Type B pancreatic cell (in vitro differentiated cells): Measurements from ENCODE around the gene ZNF385D. TPM values are rescaled to one million over a fixed set of nuclear protein-coding genes. Genes with fewer than 3 reads are reported as not detected.

ENCODE experiments used
- DNase-seq: peaks from one replicate; pipeline ENCODE4 v3.0.0; 2021; ENCODE audit warnings: mixed read lengths; ENCODE audit not compliant: unreplicated experiment; ENCODE audit errors: extremely low spot score
- H3K27ac Mint-ChIP-seq: 2 replicates; pipeline ENCODE4 v1.8.0; 2021; ENCODE audit warnings: mild to moderate bottlenecking, mixed read lengths
- H3K27me3 Mint-ChIP-seq: 2 replicates; pipeline ENCODE4 v1.8.0; 2021; ENCODE audit warnings: mixed read lengths
- H3K36me3 Mint-ChIP-seq: 2 replicates; pipeline ENCODE4 v1.8.0; 2021; ENCODE audit warnings: mixed read lengths
- H3K4me1 Mint-ChIP-seq: one replicate; pipeline ENCODE4 v1.8.0; 2021; ENCODE audit warnings: mixed read lengths; ENCODE audit not compliant: unreplicated experiment
- H3K4me3 Mint-ChIP-seq: 2 replicates; pipeline ENCODE4 v1.8.0; 2021; ENCODE audit warnings: mild to moderate bottlenecking, mixed read lengths
- H3K9me3 Mint-ChIP-seq: 2 replicates; pipeline ENCODE4 v1.8.0; 2021; ENCODE audit warnings: mixed read lengths
- CTCF ChIP-seq: fragments of 200-600 bp; sonication (generic); conservative IDR thresholded peaks from 2 replicates; pipeline ENCODE4 v1.5.0; 2021; ENCODE audit warnings: antibody characterized with exemption, mild to moderate bottlenecking
- total RNA-seq: library from RNA; stranded (reverse); gene quantifications from 2 replicates; pipeline ENCODE4 v1.2.1, GENCODE V29; 2021; ENCODE audit warnings: low replicate concordance

ZNF385D gene
- total RNA-seq, 1 donor from 2014 or later: 7.5 TPM

GRCh38 chr3:21738935-21739702 is 11.9 kb downstream of the ZNF385D start:
- Mint-ChIP-seq H3K9me3 (peaks cover 3% of the 10 kb centered on the region), H3K36me3 (no peaks in the 10 kb centered on the region), H3K4me1 (peaks cover 7% of the 10 kb centered on the region), H3K27ac (no peak overlapping the region), H3K27me3 (no peaks in the 10 kb centered on the region), H3K4me3 (no peak overlapping the region)
- no peak for DNase-seq
- no peak for TF ChIP-seq CTCF

- peaks cover 3% of the 10 kb centered on the region for H3K9me3 Mint-ChIP-seq
- H3K27me3 Mint-ChIP-seq: no peaks in the 10 kb centered on the region
- H3K4me1 Mint-ChIP-seq: peaks cover 7% of the 10 kb centered on the region
- no peaks in the 10 kb centered on the region for H3K36me3 Mint-ChIP-seq
- H3K4me3 Mint-ChIP-seq: no peak overlapping the region
- DNase-seq: no peak
- no peak overlapping the region for H3K27ac Mint-ChIP-seq
- no peak for TF ChIP-seq CTCF
Measured at GRCh38 chr3:21738283-21738682, 12.7 kb downstream of the ZNF385D start.

GRCh38 chr3:21734746-21735145 is 16.3 kb downstream of the ZNF385D start:
- TF ChIP-seq CTCF: no peak
- no peak for DNase-seq
- H3K27ac Mint-ChIP-seq: no peak overlapping the region
- no peaks in the 10 kb centered on the region for H3K27me3 Mint-ChIP-seq
- H3K36me3 Mint-ChIP-seq: no peaks in the 10 kb centered on the region
- peaks cover 2% of the 10 kb centered on the region for H3K9me3 Mint-ChIP-seq
- no peak overlapping the region for H3K4me3 Mint-ChIP-seq
- H3K4me1 Mint-ChIP-seq: peaks cover 11% of the 10 kb centered on the region

GRCh38 chr3:21729888-21730459 is 21.0 kb downstream of the ZNF385D start:
- Mint-ChIP-seq H3K27ac (no peak overlapping the region), H3K36me3 (no peaks in the 10 kb centered on the region), H3K9me3 (peaks cover 5% of the 10 kb centered on the region), H3K4me3 (no peak overlapping the region), H3K4me1 (peaks cover 10% of the 10 kb centered on the region), H3K27me3 (no peaks in the 10 kb centered on the region)
- DNase-seq: no peak
- TF ChIP-seq CTCF: no peak

GRCh38 chr3:21729331-21729730 is 21.7 kb downstream of the ZNF385D start:
- Mint-ChIP-seq H3K4me3 (no peak overlapping the region), H3K9me3 (peaks cover 5% of the 10 kb centered on the region), H3K27me3 (no peaks in the 10 kb centered on the region), H3K27ac (no peak overlapping the region), H3K4me1 (peaks cover 3% of the 10 kb centered on the region), H3K36me3 (no peaks in the 10 kb centered on the region)
- no peak for DNase-seq
- TF ChIP-seq CTCF: no peak
